Erythroblast (primary cell): ENCODE measurements around the gene STAT1.

Experiments
- DNase-seq, 2 experiments: peaks; one replicate each; lab custom pipeline; 2025; lab: John Stamatoyannopoulos, UW
- GATA1 ChIP-seq: IDR thresholded peaks from 2 replicates; pipeline ENCODE4 v1.6.1; 2011; ENCODE audit warnings: low read depth, mild to moderate bottlenecking, control low read depth, low read length, moderate library complexity
- POLR2A ChIP-seq: IDR thresholded peaks from 2 replicates; pipeline ENCODE4 v1.6.1; 2011; ENCODE audit warnings: mild to moderate bottlenecking, low read length

STAT1 gene

GRCh38 chr2:191041418-191042161, 27.6 kb upstream of the STAT1 start:
- no peak for DNase-seq
- no peak for TF ChIP-seq GATA1
- no peak for TF ChIP-seq POLR2A

- TF ChIP-seq POLR2A: no peak
- no peak for TF ChIP-seq GATA1
- DNase-seq: no peak
These were observed 25.6 kb upstream of the STAT1 start for GRCh38 chr2:191039616-191040015.

GRCh38 chr2:191038741-191039140, 24.8 kb upstream of the STAT1 start:
- TF ChIP-seq POLR2A (no peak), GATA1 (no peak)
- DNase-seq: no peak

GRCh38 chr2:191038241-191038725, 24.3 kb upstream of the STAT1 start:
- TF ChIP-seq GATA1: no peak
- TF ChIP-seq POLR2A: no peak
- DNase-seq: peak; percentile 5 to 22

- no peak for DNase-seq
- no peak for TF ChIP-seq POLR2A
- TF ChIP-seq GATA1: no peak
These were observed 23.4 kb upstream of the STAT1 start for GRCh38 chr2:191037351-191037750.

GRCh38 chr2:191036363-191036762, 22.4 kb upstream of the STAT1 start:
- TF ChIP-seq POLR2A: no peak
- TF ChIP-seq GATA1: no peak
- no peak for DNase-seq

GRCh38 chr2:191032588-191033429, 18.8 kb upstream of the STAT1 start:
- no peak for TF ChIP-seq POLR2A
- TF ChIP-seq GATA1: no peak
- peak; percentile 15 to 32 for DNase-seq

GRCh38 chr2:191031256-191031655, 17.3 kb upstream of the STAT1 start:
- TF ChIP-seq GATA1 (no peak), POLR2A (no peak)
- no peak for DNase-seq

GRCh38 chr2:191030521-191031154, 16.7 kb upstream of the STAT1 start:
- peak; percentile 72 to 80 for DNase-seq

GRCh38 chr2:191029280-191029950, 15.4 kb upstream of the STAT1 start:
- no peak for DNase-seq
- TF ChIP-seq POLR2A (no peak), GATA1 (no peak)

More at GRCh38 chr2:191030521-191031154, 16.7 kb upstream of the STAT1 start:
- TF ChIP-seq POLR2A (no peak), GATA1 (no peak)

- no peak for TF ChIP-seq GATA1
- TF ChIP-seq POLR2A: no peak
- DNase-seq: no peak
These were observed 12.4 kb upstream of the STAT1 start for GRCh38 chr2:191026377-191026776.

GRCh38 chr2:191025135-191025534, 11.2 kb upstream of the STAT1 start:
- no peak for DNase-seq
- TF ChIP-seq POLR2A (no peak), GATA1 (no peak)

- TF ChIP-seq GATA1: no peak
- TF ChIP-seq POLR2A: no peak
- peak; percentile 79 to 84 for DNase-seq
These were observed 9.3 kb upstream of the STAT1 start for GRCh38 chr2:191023235-191023679.
